ENCODE measurements around the gene UBXN10.

DNA sequence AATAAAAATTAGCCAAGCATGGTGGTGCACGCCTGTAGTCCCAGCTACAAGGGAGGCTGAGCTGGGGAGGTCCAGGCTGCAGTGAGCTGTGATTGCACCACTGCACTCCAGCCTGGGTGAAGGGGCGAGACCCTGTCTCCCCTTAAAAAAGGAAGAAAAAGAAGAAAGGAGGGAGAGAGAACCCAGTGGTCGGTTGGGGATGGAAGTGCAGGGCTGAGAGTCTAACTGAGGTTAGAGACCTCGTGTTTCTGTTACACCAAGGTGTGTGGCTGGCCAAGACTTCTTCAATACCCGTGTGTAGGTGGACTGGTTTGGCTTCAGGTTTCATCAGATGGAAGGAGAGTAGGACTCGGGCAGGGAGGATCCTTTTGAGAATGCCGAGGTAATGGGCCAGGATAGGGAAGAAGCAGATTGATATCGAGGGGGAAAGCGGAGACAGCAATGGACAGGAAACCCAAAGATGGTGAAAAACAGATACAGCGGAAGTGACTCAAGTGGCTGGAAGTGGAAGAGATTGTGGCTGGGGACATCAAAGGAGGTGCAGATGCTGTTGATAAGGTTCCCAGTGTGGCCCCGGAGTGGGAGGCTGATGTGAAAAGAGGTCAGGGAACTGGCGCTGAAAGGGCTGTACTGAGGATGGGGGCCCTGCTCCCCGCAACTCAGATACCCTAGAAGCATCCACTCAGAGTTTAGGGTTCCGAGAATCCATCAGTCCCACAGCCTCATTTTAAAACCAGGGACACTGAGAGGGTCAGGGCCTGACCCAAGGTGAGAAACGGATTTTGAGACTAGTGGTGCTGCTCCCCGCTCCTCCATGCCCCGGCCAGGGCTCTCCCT lies 681 bp upstream of the UBXN10 start:
- TF ChIP-seq, protein P1, sequence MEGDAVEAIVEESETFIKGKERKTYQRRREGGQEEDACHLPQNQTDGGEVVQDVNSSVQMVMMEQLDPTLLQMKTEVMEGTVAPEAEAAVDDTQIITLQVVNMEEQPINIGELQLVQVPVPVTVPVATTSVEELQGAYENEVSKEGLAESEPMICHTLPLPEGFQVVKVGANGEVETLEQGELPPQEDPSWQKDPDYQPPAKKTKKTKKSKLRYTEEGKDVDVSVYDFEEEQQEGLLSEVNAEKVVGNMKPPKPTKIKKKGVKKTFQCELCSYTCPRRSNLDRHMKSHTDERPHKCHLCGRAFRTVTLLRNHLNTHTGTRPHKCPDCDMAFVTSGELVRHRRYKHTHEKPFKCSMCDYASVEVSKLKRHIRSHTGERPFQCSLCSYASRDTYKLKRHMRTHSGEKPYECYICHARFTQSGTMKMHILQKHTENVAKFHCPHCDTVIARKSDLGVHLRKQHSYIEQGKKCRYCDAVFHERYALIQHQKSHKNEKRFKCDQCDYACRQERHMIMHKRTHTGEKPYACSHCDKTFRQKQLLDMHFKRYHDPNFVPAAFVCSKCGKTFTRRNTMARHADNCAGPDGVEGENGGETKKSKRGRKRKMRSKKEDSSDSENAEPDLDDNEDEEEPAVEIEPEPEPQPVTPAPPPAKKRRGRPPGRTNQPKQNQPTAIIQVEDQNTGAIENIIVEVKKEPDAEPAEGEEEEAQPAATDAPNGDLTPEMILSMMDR (IDR thresholded peaks at IDR 0.05): no peak
- no peak for TF ChIP-seq POLR2A (IDR thresholded peaks at IDR 0.05)
